Astrocyte (in vitro differentiated cells and primary cell): ENCODE data around the gene ANKUB1. TPM values are rescaled to one million over a fixed set of nuclear protein-coding genes. Genes with fewer than 3 reads are reported as not detected.
A peak's percentile ranks its signal among the peaks of the same experiment; 100 is the strongest.

Source experiments
- DNase-seq: peaks from one replicate; pipeline ENCODE4 v3.0.0-alpha.2; 2010; ENCODE audit warnings: low read depth
- FAIRE-seq: peaks from 2 replicates; lab custom pipeline; 2011; peaks lifted over from hg19 to GRCh38; lab: Jason Lieb, UNC
- H2AFZ ChIP-seq: 2 replicates; pipeline ENCODE4 v1.6.0; 2012; ENCODE audit warnings: low read depth, low read length, inconsistent platforms
- H3K27ac ChIP-seq: 2 replicates; pipeline ENCODE4 v1.5.1; 2011; ENCODE audit warnings: low read depth, low read length, inconsistent platforms
- H3K27me3 ChIP-seq: 2 replicates; pipeline ENCODE4 v1.6.0; 2011; ENCODE audit warnings: low read length, inconsistent platforms; ENCODE audit not compliant: insufficient read depth
- H3K36me3 ChIP-seq: 2 replicates; pipeline ENCODE4 v1.5.1; 2011; ENCODE audit warnings: low read length, inconsistent platforms; ENCODE audit not compliant: insufficient read depth
- H3K4me1 ChIP-seq: 2 replicates; pipeline ENCODE4 v1.5.1; 2011; ENCODE audit warnings: low read length, inconsistent platforms; ENCODE audit not compliant: insufficient read depth
- H3K4me2 ChIP-seq: 2 replicates; pipeline ENCODE4 v1.6.0; 2012; ENCODE audit warnings: low read length, inconsistent platforms
- H3K4me3 ChIP-seq: 2 replicates; pipeline ENCODE4 v1.5.1; 2011; ENCODE audit warnings: low read depth, mild to moderate bottlenecking, low read length, inconsistent platforms; ENCODE audit not compliant: insufficient read depth
- H3K79me2 ChIP-seq: 2 replicates; pipeline ENCODE4 v1.6.0; 2012; ENCODE audit warnings: mild to moderate bottlenecking, low read length, inconsistent platforms; ENCODE audit not compliant: insufficient read depth
- H3K9ac ChIP-seq: 2 replicates; pipeline ENCODE4 v1.6.0; 2012; ENCODE audit warnings: mild to moderate bottlenecking, low read length, inconsistent platforms
- H3K9me3 ChIP-seq: 2 replicates; pipeline ENCODE4 v1.5.1; 2012; ENCODE audit warnings: low read depth, mild to moderate bottlenecking, low read length, inconsistent platforms; ENCODE audit not compliant: insufficient read depth
- H4K20me1 ChIP-seq: 2 replicates; pipeline ENCODE4 v1.6.0; 2012; ENCODE audit warnings: low read length, inconsistent platforms; ENCODE audit not compliant: insufficient read depth
- H3K27ac Mint-ChIP-seq: one replicate; pipeline ENCODE4 v1.8.0; 2021; ENCODE audit warnings: mild to moderate bottlenecking, mixed read lengths; ENCODE audit not compliant: unreplicated experiment
- H3K27me3 Mint-ChIP-seq: one replicate; pipeline ENCODE4 v1.8.0; 2021; ENCODE audit warnings: low read depth, mixed read lengths; ENCODE audit not compliant: unreplicated experiment
- H3K36me3 Mint-ChIP-seq: one replicate; pipeline ENCODE4 v1.8.0; 2021; ENCODE audit warnings: low read depth, mixed read lengths; ENCODE audit not compliant: unreplicated experiment
- H3K4me1 Mint-ChIP-seq: one replicate; pipeline ENCODE4 v1.8.0; 2021; ENCODE audit warnings: low read depth, mixed read lengths; ENCODE audit not compliant: unreplicated experiment
- H3K4me3 Mint-ChIP-seq: one replicate; pipeline ENCODE4 v1.8.0; 2021; ENCODE audit warnings: mild to moderate bottlenecking, moderate library complexity, mixed read lengths; ENCODE audit not compliant: unreplicated experiment
- H3K9me3 Mint-ChIP-seq: one replicate; pipeline ENCODE4 v1.8.0; 2021; ENCODE audit warnings: mild to moderate bottlenecking, mixed read lengths; ENCODE audit not compliant: unreplicated experiment
- EZH2 ChIP-seq: IDR thresholded peaks from 2 replicates; pipeline ENCODE4 v1.6.1; 2012; ENCODE audit warnings: mild to moderate bottlenecking, low read length, inconsistent platforms; ENCODE audit not compliant: insufficient read depth
- total RNA-seq: library from RNA; stranded (reverse); gene quantifications from 2 replicates; pipeline ENCODE4 v1.2.1, GENCODE V29; 2021
- TF ChIP-seq, protein P1 (sequence below): IDR thresholded peaks from 2 replicates; pipeline ENCODE4 v1.5.1; 2011; ENCODE audit warnings: low read depth, mild to moderate bottlenecking, inconsistent platforms, low read length, moderate library complexity; ENCODE audit not compliant: insufficient read depth

Gene ANKUB1
- total RNA-seq, 1 donor from 2014 or later, result not detected

DNA sequence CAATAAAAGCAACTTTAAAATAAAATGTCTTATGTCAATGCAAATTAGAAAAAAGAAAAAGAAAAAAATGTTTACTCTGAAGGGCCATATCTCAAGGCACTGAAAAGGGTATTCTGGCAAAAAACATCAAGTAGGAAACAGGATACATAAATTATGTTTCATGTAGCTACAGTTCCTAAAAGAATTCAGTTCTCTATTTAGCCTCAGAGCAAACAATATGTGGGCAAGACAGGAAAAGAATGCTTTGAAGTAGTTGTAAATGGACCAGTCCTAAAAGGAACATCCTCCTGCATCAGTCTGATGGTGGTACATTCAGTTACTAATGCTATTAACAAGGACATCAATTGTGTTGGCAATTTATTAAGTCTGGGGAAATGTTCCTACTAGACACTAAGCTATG, 48.2 kb downstream of the ANKUB1 start:
- TF ChIP-seq EZH2, result no peak
- TF ChIP-seq, protein P1, sequence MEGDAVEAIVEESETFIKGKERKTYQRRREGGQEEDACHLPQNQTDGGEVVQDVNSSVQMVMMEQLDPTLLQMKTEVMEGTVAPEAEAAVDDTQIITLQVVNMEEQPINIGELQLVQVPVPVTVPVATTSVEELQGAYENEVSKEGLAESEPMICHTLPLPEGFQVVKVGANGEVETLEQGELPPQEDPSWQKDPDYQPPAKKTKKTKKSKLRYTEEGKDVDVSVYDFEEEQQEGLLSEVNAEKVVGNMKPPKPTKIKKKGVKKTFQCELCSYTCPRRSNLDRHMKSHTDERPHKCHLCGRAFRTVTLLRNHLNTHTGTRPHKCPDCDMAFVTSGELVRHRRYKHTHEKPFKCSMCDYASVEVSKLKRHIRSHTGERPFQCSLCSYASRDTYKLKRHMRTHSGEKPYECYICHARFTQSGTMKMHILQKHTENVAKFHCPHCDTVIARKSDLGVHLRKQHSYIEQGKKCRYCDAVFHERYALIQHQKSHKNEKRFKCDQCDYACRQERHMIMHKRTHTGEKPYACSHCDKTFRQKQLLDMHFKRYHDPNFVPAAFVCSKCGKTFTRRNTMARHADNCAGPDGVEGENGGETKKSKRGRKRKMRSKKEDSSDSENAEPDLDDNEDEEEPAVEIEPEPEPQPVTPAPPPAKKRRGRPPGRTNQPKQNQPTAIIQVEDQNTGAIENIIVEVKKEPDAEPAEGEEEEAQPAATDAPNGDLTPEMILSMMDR, result no peak
- Mint-ChIP-seq H3K27ac (no peak overlapping the region), H3K4me3 (no peak overlapping the region), H3K36me3 (peaks cover 18% of the 10 kb centered on the region), H3K4me1 (peaks cover 2% of the 10 kb centered on the region), H3K27me3 (no peaks in the 10 kb centered on the region), H3K9me3 (no peaks in the 10 kb centered on the region)
- H3K4me2 ChIP-seq, result no peak overlapping the region
- FAIRE-seq (no peak), DNase-seq (no peak)
- no peaks in the 10 kb centered on the region for H3K27me3 ChIP-seq
- no peaks in the 10 kb centered on the region for H3K4me1 ChIP-seq
- H3K79me2 ChIP-seq, result peaks cover 8% of the 10 kb centered on the region
- no peak overlapping the region for H3K27ac ChIP-seq
- no peaks in the 10 kb centered on the region for H4K20me1 ChIP-seq
- H3K9ac ChIP-seq, result no peak overlapping the region
- H3K4me3 ChIP-seq, result no peak overlapping the region
- no peak overlapping the region for H2AFZ ChIP-seq
- peaks cover 38% of the 10 kb centered on the region for H3K36me3 ChIP-seq
- H3K9me3 ChIP-seq, result no peaks in the 10 kb centered on the region

DNA sequence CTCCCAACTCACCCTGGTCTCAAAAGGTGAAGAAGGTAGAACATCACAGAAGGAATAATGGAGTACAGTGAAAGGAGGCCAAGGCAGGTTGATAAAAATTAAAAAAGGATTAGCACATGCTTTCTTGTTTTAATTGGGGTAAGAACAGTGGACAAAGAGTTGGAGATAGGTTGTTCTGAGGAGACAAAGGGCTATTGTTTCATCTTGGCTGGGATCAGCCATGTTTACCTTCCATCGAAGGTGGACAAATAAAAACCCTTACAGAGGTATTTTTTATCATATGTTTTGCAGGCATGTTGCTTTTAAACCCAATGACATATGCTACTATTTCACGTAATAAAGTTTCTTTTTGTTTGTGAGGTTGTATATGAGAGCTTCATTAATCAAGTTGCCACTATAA, 53.0 kb downstream of the ANKUB1 start:
- Histone ChIP-seq H3K27me3 (no peaks in the 10 kb centered on the region), H3K36me3 (peaks cover 22% of the 10 kb centered on the region), H4K20me1 (no peaks in the 10 kb centered on the region), H3K27ac (no peak overlapping the region), H2AFZ (no peak overlapping the region), H3K4me3 (no peak overlapping the region), H3K9me3 (no peaks in the 10 kb centered on the region), H3K4me1 (peaks cover 6% of the 10 kb centered on the region), H3K4me2 (no peak overlapping the region), H3K9ac (no peak overlapping the region), H3K79me2 (peaks cover 2% of the 10 kb centered on the region)
- Mint-ChIP-seq H3K27ac (no peak overlapping the region), H3K9me3 (no peaks in the 10 kb centered on the region), H3K27me3 (no peaks in the 10 kb centered on the region), H3K36me3 (no peaks in the 10 kb centered on the region), H3K4me3 (no peak overlapping the region), H3K4me1 (peaks cover 27% of the 10 kb centered on the region)
- FAIRE-seq (no peak), DNase-seq (no peak)
- TF ChIP-seq, protein P1, result no peak
- TF ChIP-seq EZH2, result no peak

DNA sequence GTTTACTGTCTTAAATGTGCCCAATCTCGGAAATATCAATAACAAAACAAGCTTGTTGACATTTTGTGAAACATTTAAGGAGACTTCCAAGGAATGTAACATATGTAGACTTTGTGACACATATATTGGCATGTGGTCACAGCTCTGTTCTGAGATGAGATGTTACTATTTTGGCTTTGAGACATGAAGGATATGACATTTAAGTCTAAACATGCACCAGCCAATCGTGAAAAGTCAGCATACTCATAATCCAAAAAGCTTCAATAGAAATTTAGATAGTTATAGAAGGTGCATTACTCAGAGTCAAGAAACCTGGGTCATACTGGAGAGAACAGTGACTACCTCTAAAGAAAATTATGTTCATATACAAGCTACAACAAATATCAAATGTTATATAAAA, 53.5 kb downstream of the ANKUB1 start:
- no peak overlapping the region for H3K27ac ChIP-seq
- peaks cover 2% of the 10 kb centered on the region for H3K79me2 ChIP-seq
- TF ChIP-seq, protein P1, result no peak
- no peak for TF ChIP-seq EZH2
- Mint-ChIP-seq H3K4me1 (peaks cover 27% of the 10 kb centered on the region), H3K4me3 (no peak overlapping the region), H3K9me3 (no peaks in the 10 kb centered on the region), H3K27ac (no peak overlapping the region), H3K36me3 (no peaks in the 10 kb centered on the region), H3K27me3 (no peaks in the 10 kb centered on the region)
- H3K4me3 ChIP-seq, result no peak overlapping the region
- peaks cover 6% of the 10 kb centered on the region for H3K4me1 ChIP-seq
- no peaks in the 10 kb centered on the region for H3K9me3 ChIP-seq
- FAIRE-seq (peak; percentile 54), DNase-seq (no peak)
- no peak overlapping the region for H3K9ac ChIP-seq
- no peak overlapping the region for H2AFZ ChIP-seq
- no peak overlapping the region for H3K4me2 ChIP-seq
- no peaks in the 10 kb centered on the region for H3K27me3 ChIP-seq
- H3K36me3 ChIP-seq, result peaks cover 19% of the 10 kb centered on the region
- no peaks in the 10 kb centered on the region for H4K20me1 ChIP-seq
